Nephron (organoid): ENCODE measurements around the gene LGMN.

ENCODE experiments used
- H3K27ac Mint-ChIP-seq, 3 experiments: 2 replicates each; pipeline ENCODE4 v1.8.0; 2020; ENCODE audit warnings: mixed read lengths in 3 of 3, mild to moderate bottlenecking in 2 of 3, moderate library complexity in 1 of 3
- H3K27me3 Mint-ChIP-seq: 2 replicates; pipeline ENCODE4 v1.8.0; 2021; ENCODE audit warnings: low read depth, mild to moderate bottlenecking, moderate library complexity, mixed read lengths
- H3K36me3 Mint-ChIP-seq: 2 replicates; pipeline ENCODE4 v1.8.0; 2020; ENCODE audit warnings: low read depth, mixed read lengths
- H3K4me1 Mint-ChIP-seq: 2 replicates; pipeline ENCODE4 v1.8.0; 2020; ENCODE audit warnings: mixed read lengths
- H3K4me3 Mint-ChIP-seq, 3 experiments: 2 replicates each; pipeline ENCODE4 v1.8.0; 2020; ENCODE audit warnings: mild to moderate bottlenecking in 3 of 3, mixed read lengths in 3 of 3, moderate library complexity in 2 of 3
- H3K9me3 Mint-ChIP-seq: 2 replicates; pipeline ENCODE4 v1.8.0; 2020; ENCODE audit warnings: mixed read lengths
- TF ChIP-seq, protein P1 (sequence below), 3 experiments: fragments of 200-600 bp; sonication (generic); IDR thresholded peaks; one replicate each; pipeline ENCODE4 v1.5.0; 2021; ENCODE audit warnings: antibody characterized with exemption in 3 of 3; ENCODE audit not compliant: unreplicated experiment in 3 of 3

Gene LGMN

GRCh38 chr14:92731622-92732115, 16.8 kb downstream of the LGMN start:
- Mint-ChIP-seq H3K4me3 (no peak overlapping the region), H3K27ac (no peak overlapping the region), H3K4me1 (peaks cover 8% of the 10 kb centered on the region), H3K27me3 (no peaks in the 10 kb centered on the region), H3K36me3 (peaks cover 45% of the 10 kb centered on the region), H3K9me3 (peaks cover 8% of the 10 kb centered on the region)
- TF ChIP-seq, protein P1, sequence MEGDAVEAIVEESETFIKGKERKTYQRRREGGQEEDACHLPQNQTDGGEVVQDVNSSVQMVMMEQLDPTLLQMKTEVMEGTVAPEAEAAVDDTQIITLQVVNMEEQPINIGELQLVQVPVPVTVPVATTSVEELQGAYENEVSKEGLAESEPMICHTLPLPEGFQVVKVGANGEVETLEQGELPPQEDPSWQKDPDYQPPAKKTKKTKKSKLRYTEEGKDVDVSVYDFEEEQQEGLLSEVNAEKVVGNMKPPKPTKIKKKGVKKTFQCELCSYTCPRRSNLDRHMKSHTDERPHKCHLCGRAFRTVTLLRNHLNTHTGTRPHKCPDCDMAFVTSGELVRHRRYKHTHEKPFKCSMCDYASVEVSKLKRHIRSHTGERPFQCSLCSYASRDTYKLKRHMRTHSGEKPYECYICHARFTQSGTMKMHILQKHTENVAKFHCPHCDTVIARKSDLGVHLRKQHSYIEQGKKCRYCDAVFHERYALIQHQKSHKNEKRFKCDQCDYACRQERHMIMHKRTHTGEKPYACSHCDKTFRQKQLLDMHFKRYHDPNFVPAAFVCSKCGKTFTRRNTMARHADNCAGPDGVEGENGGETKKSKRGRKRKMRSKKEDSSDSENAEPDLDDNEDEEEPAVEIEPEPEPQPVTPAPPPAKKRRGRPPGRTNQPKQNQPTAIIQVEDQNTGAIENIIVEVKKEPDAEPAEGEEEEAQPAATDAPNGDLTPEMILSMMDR (IDR thresholded peaks at IDR 0.05; ENCODE audit: unreplicated experiment in 3 of 3), result no peak

DNA sequence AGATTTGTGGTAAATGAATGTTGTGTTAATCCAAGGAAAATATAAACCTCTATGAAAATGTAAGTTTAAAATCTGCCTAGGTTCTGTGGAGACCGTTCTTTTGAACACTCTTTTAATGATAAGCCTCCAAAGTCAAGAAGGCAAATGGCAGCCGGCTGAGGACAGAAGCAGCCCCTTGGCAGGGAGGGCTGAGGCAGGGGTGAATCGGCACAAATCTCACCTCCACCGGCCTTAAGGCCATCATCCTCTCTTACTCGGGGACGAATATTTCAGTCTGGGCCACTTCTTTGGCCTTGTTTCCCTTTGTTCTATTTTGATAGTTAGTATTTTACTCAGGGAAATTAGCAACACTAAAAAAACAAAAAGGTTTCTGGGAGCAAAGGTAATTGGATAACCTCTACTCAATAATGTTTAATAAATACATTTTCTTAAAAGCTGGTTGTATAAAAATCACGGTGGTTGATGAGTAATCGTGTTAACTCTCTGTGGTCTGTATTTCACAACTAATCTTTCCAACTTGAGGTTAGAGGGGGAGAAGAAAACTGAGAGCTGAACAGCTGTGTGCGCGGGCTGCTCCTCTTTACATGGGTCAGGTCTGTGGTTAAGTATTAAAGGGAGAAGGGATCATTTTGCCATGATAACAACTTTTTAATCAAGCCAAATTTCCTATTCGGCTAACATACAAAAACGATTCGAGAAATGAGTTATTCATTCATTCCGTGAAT, 18.6 kb downstream of the LGMN start:
- Mint-ChIP-seq H3K9me3 (peaks cover 8% of the 10 kb centered on the region), H3K4me1 (peaks cover 9% of the 10 kb centered on the region), H3K27ac (peak overlapping the region; percentile 24 to 73 (median 28)), H3K36me3 (peaks cover 54% of the 10 kb centered on the region), H3K4me3 (no peak overlapping the region), H3K27me3 (no peaks in the 10 kb centered on the region)
- TF ChIP-seq, protein P1 (IDR thresholded peaks at IDR 0.05; ENCODE audit: unreplicated experiment in 3 of 3), result no peak

- Mint-ChIP-seq H3K27ac (no peak overlapping the region), H3K4me3 (no peak overlapping the region), H3K36me3 (peaks cover 63% of the 10 kb centered on the region), H3K27me3 (no peaks in the 10 kb centered on the region), H3K9me3 (peaks cover 8% of the 10 kb centered on the region), H3K4me1 (peaks cover 16% of the 10 kb centered on the region)
- TF ChIP-seq, protein P1 (IDR thresholded peaks at IDR 0.05; ENCODE audit: unreplicated experiment in 3 of 3), result no peak
These were observed 19.6 kb downstream of the LGMN start for GRCh38 chr14:92728759-92729364.

GRCh38 chr14:92726933-92727262, 21.5 kb downstream of the LGMN start:
- Mint-ChIP-seq H3K27me3 (no peaks in the 10 kb centered on the region), H3K9me3 (peaks cover 5% of the 10 kb centered on the region)
- TF ChIP-seq, protein P1 (IDR thresholded peaks at IDR 0.05; ENCODE audit: unreplicated experiment in 3 of 3), result no peak

GRCh38 chr14:92726135-92726932, 22.1 kb downstream of the LGMN start:
- Mint-ChIP-seq H3K4me3 (no peak overlapping the region), H3K27ac (no peak overlapping the region), H3K27me3 (no peaks in the 10 kb centered on the region), H3K4me1 (peaks cover 16% of the 10 kb centered on the region), H3K9me3 (no peaks in the 10 kb centered on the region), H3K36me3 (peaks cover 59% of the 10 kb centered on the region)
- TF ChIP-seq, protein P1 (IDR thresholded peaks at IDR 0.05; ENCODE audit: unreplicated experiment in 3 of 3), result no peak

More at GRCh38 chr14:92726933-92727262, 21.5 kb downstream of the LGMN start:
- Mint-ChIP-seq H3K4me1 (peaks cover 16% of the 10 kb centered on the region), H3K4me3 (no peak overlapping the region), H3K36me3 (peaks cover 59% of the 10 kb centered on the region), H3K27ac (no peak overlapping the region)
